Measurements from ENCODE around the gene KXD1. TPM values are rescaled to one million over a fixed set of nuclear protein-coding genes. Genes with fewer than 3 reads are reported as not detected.
"Not testable (repeated sequence)": the region's sequence is repeated elsewhere in the genome, so short reads cannot be mapped to it uniquely, and the experiment has no call there.

Gene KXD1
- total RNA-seq, 4 donors from 2014 or later, result 98.1 to 117 (median 103) TPM

GRCh38 chr19:18519962-18520847 is 37.5 kb upstream of the KXD1 start:
- DNase-seq, result peak; percentile 83 to 84
- H3K4me1 ChIP-seq, result peaks cover 15 to 31% of the 10 kb centered on the region in 2 donors
- no peaks in the 10 kb centered on the region for H3K9me3 ChIP-seq
- H3K4me3 ChIP-seq (replicated peaks in 1 of 3), result peak overlapping the region; percentile 35 to 99 (median 97)
- intact Hi-C loops (cut with DNase I), result loop anchor here (10.0 kb wide), 1 partner anchor 55 kb away; no protein-coding TSS in a partner anchor
- no peaks in the 10 kb centered on the region for H3K36me3 ChIP-seq
- H3K27me3 ChIP-seq, result no peaks in the 10 kb centered on the region
- 14 to 16% methylated on average over 21 to 22 of the region's 22 CpGs for WGBS, 2 donors
- peak overlapping the region; percentile 90 to 93 (median 90) for H3K27ac ChIP-seq
- TF ChIP-seq CTCF (IDR thresholded peaks at IDR 0.05), result peak in 5 of 6 experiments; percentile 24 to 89 (median 71)
- TF ChIP-seq POLR2A (IDR thresholded peaks at IDR 0.05), result peak in 1 of 2 donors; percentile 24

- Histone ChIP-seq H3K4me1 (peaks cover 10 to 23% of the 10 kb centered on the region in 2 donors), H3K36me3 (no peaks in the 10 kb centered on the region), H3K9me3 (no peaks in the 10 kb centered on the region), H3K27me3 (no peaks in the 10 kb centered on the region), H3K4me3 (replicated peaks in 1 of 3) (peak overlapping the region; percentile 35 to 99 (median 97)), H3K27ac (peak overlapping the region; percentile 90 to 93 (median 90))
- peak; percentile 20 to 40 for DNase-seq
- TF ChIP-seq POLR2A (IDR thresholded peaks at IDR 0.05) (no peak), CTCF (IDR thresholded peaks at IDR 0.05) (peak in 1 of 6 experiments; percentile 13)
- 1 to 3% methylated on average over 7 to 8 of the region's 41 CpGs for WGBS, 2 donors
- intact Hi-C loops (cut with DNase I), result no loop called here
Measured at GRCh38 chr19:18520848-18521691, 36.6 kb upstream of the KXD1 start.

GRCh38 chr19:18521692-18522123 is 36.0 kb upstream of the KXD1 start, which contains the start of gene ELL:
ELL (minus strand) TSS chr19:18522070; CDS start chr19:18522055, 15 bp downstream.
- DNase-seq, result no peak
- H3K36me3 ChIP-seq, result no peaks in the 10 kb centered on the region
- no peaks in the 10 kb centered on the region for H3K27me3 ChIP-seq
- WGBS, 2 donors, result 1% methylated on average over 16 of the region's 52 CpGs; no CpG with 5 or more reads in 1 of the 2 donors
- H3K9me3 ChIP-seq, result no peaks in the 10 kb centered on the region
- H3K27ac ChIP-seq, result peak within 1 kb of the TSS; percentile 90 to 93 (median 90)
- TF ChIP-seq CTCF (IDR thresholded peaks at IDR 0.05) (no peak), POLR2A (IDR thresholded peaks at IDR 0.05) (peak; percentile 84 to 87)
- H3K4me3 ChIP-seq (replicated peaks in 1 of 3), result peak within 1 kb of the TSS; percentile 35 to 99 (median 97)
- intact Hi-C loops (cut with DNase I), result no loop called here
- peaks cover 10 to 17% of the 10 kb centered on the region in 2 donors for H3K4me1 ChIP-seq

- intact Hi-C loops (cut with DNase I), result no loop called here
- no peaks in the 10 kb centered on the region for H3K27me3 ChIP-seq
- no peaks in the 10 kb centered on the region for H3K9me3 ChIP-seq
- 3% methylated on average over 26 of the region's 51 CpGs for WGBS, 2 donors
- H3K4me3 ChIP-seq (replicated peaks in 1 of 3), result peak overlapping the region in 2 of 3 donors; percentile 97 to 99
- peak overlapping the region in 1 of 3 donors; percentile 93 for H3K27ac ChIP-seq
- H3K4me1 ChIP-seq, result peaks cover 10 to 13% of the 10 kb centered on the region in 2 donors
- no peaks in the 10 kb centered on the region for H3K36me3 ChIP-seq
- DNase-seq, result peak; percentile 100
- TF ChIP-seq CTCF (IDR thresholded peaks at IDR 0.05), result peak in 2 of 6 experiments; percentile 11
- TF ChIP-seq POLR2A (IDR thresholded peaks at IDR 0.05), result peak in 1 of 2 donors; percentile 17
Measured at GRCh38 chr19:18522124-18522861, 35.4 kb upstream of the KXD1 start.

GRCh38 chr19:18522862-18523440 is 34.7 kb upstream of the KXD1 start:
- H3K9me3 ChIP-seq; H3K36me3 ChIP-seq; intact Hi-C loops (cut with DNase I); H3K27ac ChIP-seq; H3K4me3 ChIP-seq (replicated peaks in 1 of 3); DNase-seq; H3K27me3 ChIP-seq: not testable (repeated sequence)
- peaks cover 10 to 13% of the 10 kb centered on the region in 2 donors for H3K4me1 ChIP-seq
- 69 to 72% methylated on average over 19 of the region's 19 CpGs for WGBS, 2 donors

All from thyroid gland (tissue), 4 donors.